ENCODE data around the gene IGSF9.

DNA sequence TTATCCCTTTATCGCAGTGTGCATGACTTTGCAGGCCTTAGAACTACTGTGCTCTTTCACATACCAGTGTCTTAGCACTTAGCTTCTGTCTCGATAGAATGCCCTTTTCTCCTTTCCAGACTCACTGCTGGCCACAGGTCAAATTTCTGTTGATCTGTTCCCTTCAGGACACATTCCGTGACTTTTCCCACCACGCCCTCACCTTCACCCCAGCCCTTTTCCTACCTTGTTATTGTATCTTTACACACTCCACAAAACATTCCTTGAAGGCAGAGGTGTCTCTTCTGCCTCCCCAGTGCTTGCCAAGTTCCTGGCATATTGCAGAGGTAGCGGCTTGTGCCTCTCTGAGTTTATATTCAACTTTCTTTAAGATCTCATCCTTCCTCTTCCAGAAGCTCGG lies 3.7 kb upstream of the IGSF9 start:
- no peak for TF ChIP-seq EP300 (IDR thresholded peaks at IDR 0.05)
- TF ChIP-seq CTCF (IDR thresholded peaks at IDR 0.05) = no peak
- no peak for TF ChIP-seq POLR2A (IDR thresholded peaks at IDR 0.05)

Data from stomach (tissue), 4 donors.